HG02870 (cell line): ENCODE results near the gene PHLDB1.
"Not testable (repeated sequence)": the region's sequence is repeated elsewhere in the genome, so short reads cannot be mapped to it uniquely, and the experiment has no call there.

Source experiments
- ATAC-seq: cut with Tn5 transposase; IDR thresholded peaks from one replicate; pipeline ENCODE4 v1.9.1; 2021; ENCODE audit warnings: mild to moderate bottlenecking, moderate library complexity; ENCODE audit not compliant: unreplicated experiment

Gene PHLDB1

DNA sequence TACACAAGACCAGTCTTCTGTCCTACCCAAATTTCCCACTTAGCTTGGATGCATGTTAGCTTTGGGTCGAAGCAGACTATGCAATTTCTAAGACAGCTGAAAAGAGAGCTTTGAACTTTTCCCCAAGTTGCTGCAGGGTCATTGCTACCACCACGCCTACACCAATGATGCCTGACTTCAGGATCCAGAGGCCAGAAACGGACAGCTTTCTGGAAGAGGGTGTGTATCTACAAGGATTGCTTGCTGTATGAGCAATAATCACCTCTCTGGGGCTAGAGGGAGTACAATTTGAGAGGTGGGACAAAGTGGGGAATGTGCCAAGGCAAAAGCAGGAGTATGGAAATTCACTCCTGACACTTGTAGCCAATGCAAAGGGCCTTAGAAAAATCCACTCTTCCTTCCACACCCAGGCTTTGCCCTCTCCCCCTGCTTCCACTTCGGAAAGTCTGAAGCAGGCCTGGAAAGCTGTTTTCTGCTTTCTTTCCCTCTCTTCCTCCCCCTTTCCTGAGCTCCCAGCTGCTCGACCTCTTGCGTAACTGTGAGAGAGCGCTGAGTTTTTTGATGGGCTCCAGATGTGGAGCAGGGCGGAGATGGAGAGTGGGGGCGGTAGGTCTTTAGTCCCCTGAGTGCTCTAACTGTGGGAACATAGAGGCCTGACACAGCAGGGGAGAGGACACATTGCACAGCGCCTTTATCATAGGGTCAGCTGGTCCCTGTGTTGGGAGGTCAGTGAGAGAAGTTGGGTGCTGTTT lies 2.1 kb upstream of the PHLDB1 start:
- ATAC-seq: no peak

DNA sequence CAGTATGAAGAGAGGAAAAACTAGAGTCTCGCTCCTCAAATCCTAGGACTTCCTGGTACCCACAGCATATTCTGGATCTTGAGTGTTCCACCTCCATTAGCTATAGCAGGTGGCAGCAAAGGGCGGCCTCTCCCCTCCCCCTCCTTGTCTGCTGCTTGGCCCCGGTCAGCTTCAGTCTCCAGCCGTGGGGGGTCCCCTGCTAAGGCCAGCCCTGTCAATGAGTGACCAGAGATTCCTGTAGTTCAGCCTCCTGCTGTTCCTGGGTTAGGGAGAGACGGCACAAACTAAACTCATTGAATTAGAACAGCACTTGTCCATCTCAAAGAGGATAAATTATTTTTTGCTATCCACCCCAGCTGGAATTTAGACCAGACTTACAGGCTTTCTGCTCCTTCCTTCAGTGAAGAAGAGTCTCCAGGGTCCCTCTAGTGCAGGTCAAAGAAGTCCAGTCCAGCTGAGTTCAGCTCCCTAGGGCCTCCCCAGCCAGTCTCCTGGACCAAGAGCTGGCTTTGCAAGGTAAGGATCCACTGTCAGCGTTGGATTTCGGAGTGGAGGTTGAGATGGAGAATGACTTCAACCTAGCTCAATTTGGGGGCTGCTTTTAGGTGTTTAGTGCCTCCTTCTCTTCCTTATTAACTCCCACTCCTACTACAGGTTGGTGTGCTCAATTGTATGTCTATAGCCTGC lies 1.1 kb upstream of the PHLDB1 start:
- no peak for ATAC-seq

DNA sequence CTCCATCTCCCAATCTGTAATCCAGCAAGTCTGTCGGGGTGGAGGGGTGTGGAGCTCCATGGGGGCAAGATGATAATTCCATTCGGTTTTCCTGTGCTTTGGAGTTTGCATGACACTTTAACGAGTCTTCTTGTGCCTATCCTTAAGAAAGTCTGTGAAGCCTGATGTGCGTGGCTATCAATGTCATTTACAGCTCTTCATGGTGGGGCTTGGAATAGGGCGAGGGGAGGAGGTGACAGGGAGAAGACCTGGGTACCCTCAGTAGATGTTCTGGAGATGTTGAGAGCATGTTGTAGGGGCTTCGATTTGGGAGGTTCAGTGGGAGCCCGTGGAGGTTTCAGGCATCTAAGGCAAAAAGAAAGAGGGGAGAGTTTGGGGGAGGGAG lies 579 bp upstream of the PHLDB1 start:
- ATAC-seq: no peak

DNA sequence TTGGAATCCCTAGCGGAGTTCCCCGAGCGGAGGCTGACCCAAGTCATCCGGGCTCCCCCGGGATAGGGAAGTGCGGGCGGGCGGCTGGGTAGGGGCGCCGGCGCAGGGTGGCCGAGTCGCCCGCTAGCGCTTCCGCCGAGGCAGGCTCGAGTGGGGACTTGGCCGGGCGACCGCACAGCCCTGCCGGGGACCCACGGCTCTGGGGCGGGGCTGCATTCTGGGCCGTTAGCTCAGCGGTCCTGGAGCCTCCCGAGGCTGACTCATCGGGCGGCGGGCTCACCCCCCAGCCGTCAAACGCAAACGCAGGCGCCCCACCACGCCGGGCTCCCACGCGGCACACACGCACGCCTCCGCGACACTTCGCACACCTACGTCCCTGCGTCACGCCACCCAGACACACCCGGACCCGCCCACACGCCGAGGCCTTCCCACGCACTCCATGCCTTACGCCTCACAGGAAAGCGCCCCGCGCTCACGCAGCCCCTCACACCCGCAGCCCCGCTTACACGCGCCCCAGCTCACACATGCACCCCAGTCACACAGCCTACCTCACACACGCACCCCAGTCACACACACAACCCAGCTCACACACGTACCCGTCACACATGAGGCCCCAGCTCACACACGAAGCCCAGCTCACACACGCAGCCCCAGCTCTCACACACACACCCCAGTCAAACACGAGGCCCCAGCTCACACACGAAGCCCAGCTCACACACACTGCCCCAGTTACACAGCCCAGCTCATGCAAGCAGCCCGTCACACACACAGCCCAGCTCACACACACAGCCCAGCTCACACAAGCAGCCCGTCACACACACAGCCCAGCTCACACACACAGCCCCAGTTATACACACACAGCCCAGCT lies 1.2 kb downstream of the PHLDB1 start:
- no peak for ATAC-seq

DNA sequence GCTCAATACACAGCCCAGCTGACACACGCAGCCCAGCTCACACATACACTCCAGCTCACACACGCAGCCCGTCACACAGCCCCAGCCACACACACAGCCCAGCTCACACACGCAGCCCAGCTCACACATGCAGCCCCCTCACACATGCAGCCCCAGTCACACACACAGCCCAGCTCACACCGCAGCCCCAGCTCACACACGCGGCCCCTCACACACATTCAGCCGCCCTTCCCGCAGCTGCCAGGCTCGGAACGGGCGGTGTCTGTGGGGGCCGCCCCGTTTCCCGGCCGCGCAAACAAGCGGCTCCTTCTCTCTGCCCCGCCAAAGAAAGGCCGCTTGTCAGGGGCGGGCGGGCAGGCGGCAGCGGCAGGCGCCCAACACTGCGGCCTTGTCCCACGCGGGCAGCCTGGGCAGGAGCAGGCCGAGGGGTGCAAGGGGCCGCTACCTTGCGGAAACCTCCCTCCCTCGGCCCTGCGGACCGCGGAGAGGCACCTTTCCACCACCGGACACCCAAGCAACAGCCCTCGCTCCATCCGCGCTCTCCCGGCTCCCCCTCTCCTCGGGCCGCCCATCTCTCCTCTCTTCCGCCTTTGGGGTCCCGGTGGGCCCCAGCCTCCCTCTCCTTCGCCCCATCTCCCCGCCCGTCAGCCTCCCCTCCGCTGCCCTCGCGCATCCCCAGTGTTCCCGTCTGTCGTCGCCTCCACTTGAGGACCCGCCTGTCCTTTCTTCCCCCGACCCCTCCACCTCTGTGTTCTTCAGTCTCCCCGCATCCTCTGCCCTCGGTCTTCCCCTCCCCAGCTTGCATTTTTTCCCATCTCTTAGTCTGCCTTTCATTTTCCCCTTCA lies 2.2 kb downstream of the PHLDB1 start:
- no peak for ATAC-seq

DNA sequence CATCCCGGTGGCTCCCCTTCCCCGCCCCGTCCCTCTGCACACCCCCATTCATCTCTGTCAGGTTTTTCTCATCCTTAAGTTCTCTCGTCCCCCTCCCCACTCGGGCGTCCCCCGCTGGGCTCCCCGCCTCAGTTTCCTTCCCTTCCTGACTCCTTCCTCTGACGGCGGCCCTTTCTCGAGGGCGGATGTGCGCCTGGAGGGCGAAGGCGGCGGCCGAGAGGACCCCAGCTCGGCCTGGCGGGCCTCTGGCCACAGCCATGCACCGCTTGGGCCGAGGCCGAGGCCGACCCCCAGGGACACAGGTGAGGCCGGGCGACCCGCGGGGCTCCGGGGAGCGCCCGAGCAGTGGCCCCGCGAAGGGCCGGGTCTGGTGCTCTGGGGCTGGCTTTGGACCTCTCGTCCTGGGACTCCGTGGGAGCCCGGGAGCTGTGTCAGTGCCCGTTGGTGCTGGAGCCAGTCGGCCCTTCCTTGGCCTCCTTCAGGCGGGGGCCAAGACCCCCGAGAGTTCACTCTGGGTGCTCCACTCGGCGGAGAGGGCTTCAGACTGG lies 2.9 kb downstream of the PHLDB1 start:
- ATAC-seq: no peak

DNA sequence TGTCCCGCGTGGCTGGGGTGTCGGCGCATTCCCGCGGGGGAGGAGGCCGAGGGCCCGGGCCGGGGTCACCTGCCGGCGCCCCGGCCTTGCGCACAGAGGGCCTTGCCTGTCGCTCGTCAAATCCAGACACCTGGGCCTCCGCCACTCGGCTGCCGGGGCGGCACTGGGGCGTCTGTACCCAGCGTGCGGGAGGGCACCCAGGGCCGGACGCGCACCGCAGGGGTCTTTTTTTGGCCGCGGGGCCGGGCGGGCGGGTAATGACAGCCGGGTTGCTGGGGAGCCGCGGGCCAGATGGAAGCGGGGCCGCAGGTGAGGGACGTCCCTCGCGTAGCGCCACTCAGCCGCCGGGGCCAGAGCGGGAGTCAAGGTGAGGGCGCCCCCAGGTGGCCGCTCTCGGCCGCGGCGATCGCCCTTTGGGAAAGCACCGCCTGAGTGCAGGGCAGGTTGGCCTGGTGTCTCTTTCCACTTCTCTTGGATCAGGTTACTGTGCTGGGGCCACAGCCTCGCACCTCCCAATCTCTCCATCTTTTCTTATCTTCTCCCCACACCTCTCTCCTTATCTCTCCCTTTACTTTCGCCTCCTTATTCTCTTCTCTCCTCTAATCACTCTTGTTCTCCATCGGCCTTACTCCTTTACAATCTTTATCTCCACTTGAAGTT lies 3.5 kb downstream of the PHLDB1 start:
- ATAC-seq: no peak

DNA sequence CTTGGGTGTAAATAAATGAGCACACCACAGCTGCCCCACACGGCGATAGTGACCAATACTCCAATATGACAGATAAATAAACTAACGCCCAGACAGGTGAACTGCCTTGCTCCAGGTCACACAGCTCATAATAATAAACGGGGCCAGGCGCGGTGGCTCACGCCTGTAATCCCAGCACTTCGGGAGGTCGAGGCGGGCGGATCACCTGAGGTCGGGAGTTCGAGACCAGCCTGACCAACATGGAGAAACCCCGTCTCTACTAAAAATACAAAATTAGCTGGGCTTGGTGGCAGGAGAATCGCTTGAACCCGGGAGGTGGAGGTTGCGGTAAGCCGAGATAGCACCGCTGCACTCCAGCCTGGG lies 4.0 kb downstream of the PHLDB1 start:
- not testable (repeated sequence) for ATAC-seq

DNA sequence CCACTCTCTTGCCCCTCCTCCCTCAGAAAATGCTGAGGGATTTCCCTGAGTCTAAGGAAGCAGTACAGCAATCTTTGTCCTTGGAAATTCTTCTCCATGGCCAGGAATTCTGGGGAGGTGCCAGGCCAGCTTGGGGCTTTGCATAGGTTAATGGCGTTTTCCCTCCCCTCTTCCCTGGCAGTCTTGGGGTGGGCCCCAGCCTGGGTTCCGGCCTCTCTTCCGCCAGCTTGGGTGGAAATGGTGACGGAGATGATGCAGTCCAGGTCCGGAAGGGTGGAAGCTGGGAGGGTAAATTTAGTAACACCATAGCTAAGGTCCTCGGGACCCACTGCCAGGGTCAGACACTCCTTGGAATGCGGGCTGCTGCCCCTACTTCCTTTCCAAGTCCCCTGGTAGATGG lies 5.0 kb downstream of the PHLDB1 start:
- no peak for ATAC-seq

DNA sequence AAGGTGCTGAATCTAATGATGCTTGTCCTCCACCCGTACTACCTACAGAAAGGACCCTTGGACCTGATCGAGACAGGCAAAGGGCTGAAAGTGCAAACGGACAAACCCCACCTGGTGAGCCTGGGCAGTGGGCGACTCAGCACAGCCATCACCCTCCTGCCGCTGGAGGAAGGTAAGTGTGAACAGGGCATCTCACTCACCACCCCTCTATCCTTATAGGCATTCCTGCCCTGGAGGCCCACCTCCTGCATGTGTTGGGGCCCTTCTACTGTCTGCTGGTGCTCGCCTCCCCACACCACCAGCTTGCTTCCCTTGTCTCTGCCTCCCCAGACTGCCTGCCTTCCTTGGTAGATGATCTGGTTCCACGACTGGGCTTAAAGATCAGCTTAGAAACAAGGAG lies 7.1 kb downstream of the PHLDB1 start:
- ATAC-seq: no peak

DNA sequence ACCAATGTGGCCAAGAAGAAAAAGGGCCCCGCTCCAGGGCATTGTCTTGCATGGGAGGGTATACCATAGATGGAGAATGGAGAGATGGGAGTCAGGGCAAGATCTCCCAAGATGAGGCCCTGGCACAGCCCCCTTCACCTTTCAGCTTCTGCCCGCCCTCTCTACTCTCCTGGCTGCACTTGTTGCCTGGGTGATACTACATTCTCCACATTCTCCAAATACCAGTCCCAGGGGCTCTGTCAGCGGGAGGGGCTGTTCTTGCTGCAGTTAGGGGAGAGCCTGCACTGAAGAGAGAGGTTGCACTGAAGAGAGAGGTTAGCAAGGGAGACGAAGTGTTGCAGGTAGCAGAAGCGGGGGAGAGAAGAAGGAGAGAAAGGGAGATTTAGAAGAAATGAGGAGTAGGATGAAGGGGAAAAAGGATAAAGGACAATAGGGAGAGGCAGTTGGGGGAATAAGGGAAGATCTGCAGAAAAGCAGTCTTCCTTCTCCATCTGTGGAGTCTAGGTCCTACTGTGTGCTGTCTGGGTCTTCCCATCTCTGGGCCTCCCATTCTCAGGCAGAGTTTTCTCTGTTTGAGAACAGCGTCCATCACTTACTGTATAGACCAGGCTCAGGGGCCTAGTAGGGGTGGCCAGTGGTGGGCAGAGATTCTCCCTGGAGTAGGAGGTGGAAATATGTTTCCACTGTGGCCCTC lies 8.0 kb downstream of the PHLDB1 start:
- no peak for ATAC-seq

DNA sequence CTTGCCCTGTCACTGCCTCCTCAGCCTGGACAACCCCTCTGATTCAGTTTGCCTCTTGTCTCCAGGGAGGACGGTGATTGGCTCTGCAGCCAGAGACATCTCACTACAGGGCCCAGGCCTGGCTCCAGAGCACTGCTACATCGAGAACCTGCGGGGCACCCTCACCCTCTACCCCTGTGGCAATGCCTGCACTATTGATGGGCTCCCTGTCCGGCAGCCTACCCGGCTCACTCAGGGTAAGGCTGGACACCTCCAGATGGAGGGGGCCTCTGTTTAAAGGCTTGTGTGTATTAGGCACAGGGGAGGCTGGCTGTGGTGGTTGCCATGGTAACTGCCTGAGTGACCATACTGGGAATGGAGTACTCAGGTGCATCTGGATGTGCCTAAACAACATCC lies 8.6 kb downstream of the PHLDB1 start:
- ATAC-seq: no peak

DNA sequence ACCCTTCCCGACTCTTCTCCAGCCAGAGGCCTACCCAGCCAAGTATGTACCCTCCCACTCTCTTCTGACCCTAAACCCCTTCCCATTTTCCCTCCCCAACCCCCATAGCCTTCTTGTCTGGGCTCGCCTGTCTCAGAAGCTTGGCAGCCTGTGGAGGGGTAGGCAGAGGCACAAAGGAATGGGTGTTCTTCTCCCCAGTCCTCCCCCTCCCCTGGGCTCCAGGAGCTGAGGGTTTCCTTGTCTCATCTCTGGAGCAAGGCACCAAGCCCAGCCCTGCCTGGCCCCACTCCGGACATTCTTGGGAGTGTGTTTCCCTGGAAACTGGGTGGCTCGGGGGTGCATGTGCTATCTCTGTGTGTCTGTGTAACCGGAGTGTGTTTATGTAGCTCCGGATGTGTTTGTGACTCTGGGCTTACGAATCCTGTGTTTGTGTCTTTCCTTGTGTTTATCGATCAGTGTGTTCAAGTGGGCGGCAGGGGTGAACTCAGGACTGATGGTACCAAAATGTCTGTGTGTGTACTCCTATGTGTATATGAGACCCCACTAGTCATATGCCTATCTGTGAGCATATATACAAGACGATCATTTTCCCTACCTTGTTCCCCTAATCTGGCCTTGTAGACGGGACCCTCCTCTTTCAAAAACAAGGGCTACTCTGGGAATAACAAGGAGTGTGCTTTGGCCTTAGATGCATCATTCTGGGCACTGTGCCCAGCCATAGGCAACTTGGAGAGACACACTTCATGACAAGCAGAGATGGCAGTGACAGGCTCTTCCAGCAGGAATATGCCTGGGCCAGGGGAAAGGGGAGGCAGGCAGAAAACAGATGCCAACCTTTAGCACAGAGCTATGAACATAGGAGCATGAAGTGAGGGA lies 10.9 kb downstream of the PHLDB1 start:
- no peak for ATAC-seq

DNA sequence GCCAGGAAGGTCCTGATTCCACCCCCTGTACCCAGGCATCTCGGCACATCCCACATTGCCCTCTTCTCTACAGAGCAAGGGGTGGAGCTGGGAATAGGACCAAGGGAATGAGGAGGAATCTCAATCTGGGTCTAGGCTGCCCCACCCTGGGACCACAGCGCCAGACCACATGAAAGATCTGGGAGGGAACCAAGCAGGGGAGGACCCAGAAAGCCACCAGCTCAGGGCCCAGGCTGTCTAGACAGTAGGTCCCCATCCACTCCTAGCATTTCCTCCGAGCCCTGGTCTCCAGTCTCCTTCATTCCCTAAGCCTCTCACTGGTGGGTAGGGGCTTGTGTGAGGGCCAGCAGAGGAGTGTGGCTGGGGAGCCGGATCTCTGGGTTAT lies 11.6 kb downstream of the PHLDB1 start:
- no peak for ATAC-seq

DNA sequence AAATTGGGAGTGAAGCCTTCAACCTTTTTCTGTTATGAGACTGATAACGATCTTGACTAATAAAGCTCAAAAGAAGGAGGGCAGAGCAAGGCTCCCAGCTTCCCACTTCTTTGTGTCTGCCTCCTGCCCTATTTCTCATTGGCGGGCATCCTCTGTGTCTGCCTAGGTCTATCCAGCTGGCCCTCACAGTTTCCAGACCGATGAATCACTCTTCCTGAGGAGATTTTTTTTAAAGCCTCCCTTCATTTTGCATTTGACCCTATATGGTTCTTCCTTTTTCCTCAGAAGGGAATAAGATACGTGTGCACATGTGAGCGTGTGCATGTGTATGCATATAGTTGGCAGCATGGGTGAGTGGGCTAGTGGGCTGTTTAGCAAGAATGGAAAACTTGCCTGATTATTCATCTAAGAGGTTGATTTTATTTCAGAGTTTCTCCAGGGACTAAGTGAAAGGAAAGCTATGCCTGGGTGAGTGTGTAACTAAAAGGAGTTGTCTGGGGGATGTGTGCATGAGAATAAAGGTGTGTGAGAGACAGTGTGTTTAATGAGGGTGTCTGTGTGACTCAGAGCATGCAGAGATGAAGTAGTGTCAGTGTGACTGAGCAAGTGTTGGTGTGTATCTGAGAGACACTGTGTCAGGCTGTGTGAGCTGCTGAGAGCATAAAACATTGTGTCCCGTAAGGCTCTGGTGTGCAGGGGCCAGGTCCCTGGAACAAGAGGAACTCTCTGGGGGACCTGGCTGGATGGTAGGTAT lies 12.2 kb downstream of the PHLDB1 start:
- ATAC-seq: no peak

DNA sequence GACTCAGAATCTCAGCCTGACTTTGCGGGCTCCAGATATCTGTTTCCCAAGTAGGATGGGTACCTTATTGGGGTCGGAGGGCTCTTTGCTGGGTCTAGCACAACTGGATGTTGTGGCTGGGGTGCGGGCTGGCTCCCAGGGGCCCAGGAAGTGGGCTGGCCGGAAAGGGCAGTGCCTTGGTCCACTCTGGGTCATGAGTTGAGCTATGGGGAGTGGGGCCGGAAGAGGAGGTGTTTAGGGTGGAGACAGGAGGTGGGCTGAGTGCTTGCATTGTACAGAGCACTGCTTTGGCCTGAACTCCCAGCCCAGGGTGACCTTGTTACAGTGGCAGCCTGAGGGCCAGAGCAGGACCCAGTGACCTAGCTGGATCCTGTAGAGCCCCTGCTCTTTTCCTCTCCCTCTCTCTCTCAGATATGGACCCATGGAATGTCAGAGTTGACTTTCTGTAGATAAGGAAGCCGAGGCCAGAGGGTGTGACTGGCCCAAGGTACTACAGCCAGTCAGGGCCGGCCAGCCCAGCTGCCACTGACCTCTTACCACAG lies 13.2 kb downstream of the PHLDB1 start:
- no peak for ATAC-seq

DNA sequence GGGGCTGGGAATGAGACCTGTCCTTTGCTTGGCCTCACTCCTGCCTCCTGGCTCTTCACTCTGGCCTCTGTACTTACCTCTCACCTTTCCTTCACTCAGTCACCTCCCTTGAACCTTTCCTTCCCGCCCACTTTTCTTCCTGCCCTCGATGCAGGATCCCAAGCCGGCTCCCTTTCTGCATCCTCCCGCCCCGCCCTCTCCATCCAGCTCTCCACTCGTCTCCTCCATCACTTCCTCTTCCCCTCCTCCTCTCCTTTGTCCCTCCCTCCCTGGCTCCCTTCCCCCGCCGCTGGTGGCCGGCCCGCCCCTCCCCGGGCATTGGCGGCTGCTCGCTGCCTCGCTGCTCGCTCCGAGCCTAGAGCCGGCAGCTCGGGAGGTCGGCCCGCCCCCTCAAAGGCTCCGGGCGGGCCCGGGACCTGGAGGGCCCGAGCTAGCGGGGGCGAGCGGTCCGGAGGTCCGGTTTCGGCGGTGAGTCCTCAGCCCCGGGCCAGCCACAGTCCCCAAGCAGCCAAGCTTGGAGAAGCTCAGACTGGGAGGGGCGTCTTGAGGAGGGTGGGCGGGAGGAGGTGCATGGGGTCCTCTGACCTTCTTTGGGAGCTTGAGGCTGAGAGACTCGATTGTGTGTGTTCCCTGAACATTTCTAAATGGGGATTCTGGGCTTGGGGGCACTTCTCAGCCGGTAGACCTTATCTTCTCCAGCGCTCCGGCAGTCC lies 13.8 kb downstream of the PHLDB1 start:
- no peak for ATAC-seq
